Activated T-helper 17 cell treated with anti-CD3 and anti-CD28 coated beads, Interleukin-2, amount 50 U/mL, for 72 hours (primary cell): ENCODE results near the gene PTBP1. TPM values are rescaled to one million over a fixed set of nuclear protein-coding genes. Genes with fewer than 3 reads are reported as not detected.
"Not testable (repeated sequence)": the region's sequence is repeated elsewhere in the genome, so short reads cannot be mapped to it uniquely, and the experiment has no call there.

Experiments used
- ATAC-seq: fragments of 150-1000 bp; cut with Tn5 transposase; replicated peaks from 2 replicates; pipeline ENCODE4 v1.10.0; 2021; ENCODE audit warnings: mild to moderate bottlenecking, moderate library complexity
- H3K27ac Mint-ChIP-seq: one replicate; pipeline ENCODE4 v1.8.0; 2022; ENCODE audit warnings: mixed read lengths
- H3K27me3 Mint-ChIP-seq: one replicate; pipeline ENCODE4 v1.8.0; 2022; ENCODE audit warnings: mixed read lengths
- H3K36me3 Mint-ChIP-seq: one replicate; pipeline ENCODE4 v1.8.0; 2022; ENCODE audit warnings: low read depth, mild to moderate bottlenecking, mixed read lengths
- H3K4me1 Mint-ChIP-seq: one replicate; pipeline ENCODE4 v1.8.0; 2022; ENCODE audit warnings: mixed read lengths
- H3K4me3 Mint-ChIP-seq: one replicate; pipeline ENCODE4 v1.8.0; 2022; ENCODE audit warnings: mild to moderate bottlenecking, mixed read lengths
- H3K9me3 Mint-ChIP-seq: one replicate; pipeline ENCODE4 v1.8.0; 2022; ENCODE audit warnings: mixed read lengths
- total RNA-seq, 2 donors: library from RNA; stranded (reverse); gene quantifications; one replicate each; pipeline ENCODE4 v1.2.3, GENCODE V29; 2022

PTBP1 gene
- total RNA-seq, 2 donors from 2014 or later, result 405 to 726 TPM

- H3K27ac Mint-ChIP-seq, H3K4me3 Mint-ChIP-seq, H3K27me3 Mint-ChIP-seq, H3K4me1 Mint-ChIP-seq, ATAC-seq, H3K9me3 Mint-ChIP-seq, H3K36me3 Mint-ChIP-seq: not testable (repeated sequence)
Measured at GRCh38 chr19:853614-854220, 56.5 kb downstream of the PTBP1 start.

- no peak for ATAC-seq
Measured at GRCh38 chr19:854549-854948, 57.3 kb downstream of the PTBP1 start.

DNA sequence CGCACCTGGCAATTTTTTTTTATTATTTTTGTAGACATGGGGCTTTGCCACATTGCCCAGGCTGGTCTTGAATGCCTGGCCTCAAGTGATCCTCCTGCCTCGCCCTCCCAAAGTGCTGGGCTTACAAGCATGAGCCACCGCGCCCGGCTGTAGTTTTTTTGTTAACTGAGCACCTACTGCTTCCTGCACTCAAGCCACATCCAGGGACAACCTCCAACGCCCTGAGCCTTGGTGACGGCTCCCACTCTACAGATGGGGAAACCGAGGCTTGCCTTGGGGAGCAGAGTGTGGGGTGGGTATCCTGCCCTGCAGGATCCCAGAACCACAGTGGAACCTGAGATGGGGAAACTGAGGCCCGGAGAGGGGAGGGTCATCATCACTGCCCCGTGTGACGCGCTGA lies 57.9 kb downstream of the PTBP1 start:
- ATAC-seq, result no peak
- Mint-ChIP-seq H3K9me3 (no peaks in the 10 kb centered on the region), H3K27ac (no peak overlapping the region), H3K4me3 (no peak overlapping the region), H3K4me1 (no peaks in the 10 kb centered on the region), H3K27me3 (no peaks in the 10 kb centered on the region), H3K36me3 (no peaks in the 10 kb centered on the region)

More at GRCh38 chr19:854549-854948, 57.3 kb downstream of the PTBP1 start:
- no peaks in the 10 kb centered on the region for H3K36me3 Mint-ChIP-seq
- no peak overlapping the region for H3K4me3 Mint-ChIP-seq
- no peak overlapping the region for H3K27ac Mint-ChIP-seq
- H3K27me3 Mint-ChIP-seq, result no peaks in the 10 kb centered on the region
- H3K9me3 Mint-ChIP-seq, result no peaks in the 10 kb centered on the region
- H3K4me1 Mint-ChIP-seq, result no peaks in the 10 kb centered on the region

GRCh38 chr19:855566-856120 lies 58.4 kb downstream of the PTBP1 start:
- no peaks in the 10 kb centered on the region for H3K27me3 Mint-ChIP-seq
- no peak overlapping the region for H3K4me3 Mint-ChIP-seq
- H3K9me3 Mint-ChIP-seq, result no peaks in the 10 kb centered on the region
- H3K27ac Mint-ChIP-seq, result no peak overlapping the region
- no peaks in the 10 kb centered on the region for H3K4me1 Mint-ChIP-seq
- no peaks in the 10 kb centered on the region for H3K36me3 Mint-ChIP-seq
- ATAC-seq, result no peak

- H3K27ac Mint-ChIP-seq, result no peak overlapping the region
- H3K4me1 Mint-ChIP-seq, result no peaks in the 10 kb centered on the region
- H3K4me3 Mint-ChIP-seq, result no peak overlapping the region
- no peaks in the 10 kb centered on the region for H3K27me3 Mint-ChIP-seq
- no peaks in the 10 kb centered on the region for H3K36me3 Mint-ChIP-seq
- H3K9me3 Mint-ChIP-seq, result no peaks in the 10 kb centered on the region
- ATAC-seq, result no peak
Measured at GRCh38 chr19:858284-858683, 61.0 kb downstream of the PTBP1 start.

DNA sequence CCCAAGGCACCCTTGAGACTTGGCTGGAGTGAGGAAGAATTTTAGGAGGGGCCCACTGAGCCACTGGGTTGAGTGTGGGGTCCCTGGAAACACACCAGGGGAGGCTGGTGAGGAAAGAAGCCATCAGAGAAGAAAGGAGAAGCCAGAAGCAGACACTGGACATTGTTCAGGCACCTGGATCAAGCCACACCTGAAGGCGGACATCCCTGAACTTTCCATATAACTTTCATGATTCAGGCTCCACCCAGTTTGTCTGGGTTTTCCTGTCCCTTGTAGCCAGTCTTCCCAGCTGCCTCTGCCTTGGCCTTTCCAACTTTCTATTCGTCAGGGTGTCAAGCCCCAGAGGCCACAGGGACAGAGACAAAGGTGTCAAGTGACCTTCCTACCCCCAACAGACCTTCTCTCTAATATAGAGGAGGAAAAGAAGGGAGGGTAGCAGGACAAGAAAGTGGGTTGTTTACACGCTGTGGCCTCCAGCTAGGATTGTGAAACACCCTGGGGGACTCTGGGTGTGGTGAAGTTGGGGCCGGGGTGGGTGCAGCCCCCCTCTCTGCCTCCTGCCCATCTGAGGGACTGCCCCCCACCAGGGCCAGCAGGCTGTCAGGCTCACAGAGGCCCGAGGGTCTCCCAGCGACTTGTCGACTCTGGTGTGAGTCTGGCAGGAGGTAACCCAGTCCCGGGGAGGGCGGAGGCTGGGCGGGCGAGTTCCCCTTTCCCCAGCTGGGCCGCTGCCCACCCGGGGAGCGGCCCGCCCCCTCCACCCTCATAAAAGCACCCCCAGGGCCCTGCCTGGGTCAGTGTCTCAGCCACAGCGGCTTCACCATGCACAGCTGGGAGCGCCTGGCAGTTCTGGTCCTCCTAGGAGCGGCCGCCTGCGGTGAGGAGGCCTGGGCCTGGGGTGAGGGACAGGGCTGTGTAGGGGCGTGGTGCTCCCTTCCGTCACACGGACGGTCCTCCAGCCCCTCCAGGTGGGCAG lies 61.9 kb downstream of the PTBP1 start, which contains the start of gene CFD:
Gene CFD, plus strand, starts transcription at position 797 of the 976 bp plus-strand sequence. Its CDS starts 26 bp downstream, at position 823.
- ATAC-seq, result no peak
- Mint-ChIP-seq H3K27ac (no peak within 1 kb of the TSS), H3K36me3 (no peaks in the 10 kb centered on the region), H3K4me3 (no peak within 1 kb of the TSS), H3K4me1 (no peaks in the 10 kb centered on the region), H3K27me3 (no peaks in the 10 kb centered on the region), H3K9me3 (no peaks in the 10 kb centered on the region)

GRCh38 chr19:861141-861755 lies 64.0 kb downstream of the PTBP1 start:
- Mint-ChIP-seq H3K9me3 (no peaks in the 10 kb centered on the region), H3K4me1 (no peaks in the 10 kb centered on the region), H3K27me3 (no peaks in the 10 kb centered on the region), H3K27ac (no peak overlapping the region), H3K36me3 (no peaks in the 10 kb centered on the region), H3K4me3 (no peak overlapping the region)
- ATAC-seq, result no peak

Other genes starting within 250 kb of the PTBP1 start
- gene BSG, start 224.9 kb upstream of the PTBP1 start, total RNA-seq, result 100 to 1,000 TPM; 170 to 244 TPM
- under 1 TPM; 0.58 to 0.98 TPM for gene HCN2, start 207.6 kb upstream of the PTBP1 start, total RNA-seq
- gene POLRMT, start 163.9 kb upstream of the PTBP1 start, total RNA-seq, result 10 to 100 TPM; 46.1 to 59.8 TPM
- gene FGF22, start 157.6 kb upstream of the PTBP1 start, total RNA-seq, result 1 to 10 TPM in 1 of 2 donors, not detected in 1; 1.7 TPM
- 100 to 1,000 TPM in 1 of 2 donors, 10 to 100 TPM in 1; 74.0 to 103 TPM for gene RNF126, start 134.2 kb upstream of the PTBP1 start, total RNA-seq
- 1 to 10 TPM; 7.0 to 9.1 TPM for gene FSTL3, start 121.1 kb upstream of the PTBP1 start, total RNA-seq
- not detected for gene PRSS57, start 102.0 kb upstream of the PTBP1 start, total RNA-seq
- under 1 TPM in 1 of 2 donors, not detected in 1; 0.26 TPM for gene PALM, start 88.5 kb upstream of the PTBP1 start, total RNA-seq
- under 1 TPM; 0.45 to 0.50 TPM for gene MISP, start 46.3 kb upstream of the PTBP1 start, total RNA-seq
- gene PLPPR3, start 24.5 kb downstream of the PTBP1 start, total RNA-seq, result not detected
- under 1 TPM in 1 of 2 donors, not detected in 1; 0.19 TPM for gene AZU1, start 30.4 kb downstream of the PTBP1 start, total RNA-seq
- not detected for gene PRTN3, start 43.5 kb downstream of the PTBP1 start, total RNA-seq
- not detected for gene ELANE, start 54.9 kb downstream of the PTBP1 start, total RNA-seq
- under 1 TPM; 0.40 to 0.89 TPM for gene CFD, start 62.2 kb downstream of the PTBP1 start, total RNA-seq
- gene MED16, start 95.7 kb downstream of the PTBP1 start, total RNA-seq, result 10 to 100 TPM; 60.4 to 64.1 TPM
- gene RNU6-9, start 96.0 kb downstream of the PTBP1 start, total RNA-seq, result not detected
- 10 to 100 TPM; 78.5 to 79.3 TPM for gene R3HDM4, start 115.8 kb downstream of the PTBP1 start, total RNA-seq
- gene KISS1R, start 119.9 kb downstream of the PTBP1 start, total RNA-seq, result 10 to 100 TPM; 17.5 to 53.1 TPM
- 10 to 100 TPM; 50.3 to 79.3 TPM for gene ARID3A, start 128.6 kb downstream of the PTBP1 start, total RNA-seq
- 10 to 100 TPM; 43.2 to 94.2 TPM for gene WDR18, start 186.9 kb downstream of the PTBP1 start, total RNA-seq
- gene GRIN3B, start 203.0 kb downstream of the PTBP1 start, total RNA-seq, result under 1 TPM in 1 of 2 donors, not detected in 1; 0.21 TPM
- 100 to 1,000 TPM; 101 to 120 TPM for gene TMEM259, start 223.7 kb downstream of the PTBP1 start, total RNA-seq
- not detected for gene RNU6-2, start 224.1 kb downstream of the PTBP1 start, total RNA-seq
- 100 to 1,000 TPM; 152 to 246 TPM for gene CNN2, start 229.2 kb downstream of the PTBP1 start, total RNA-seq
- 10 to 100 TPM; 21.8 to 31.2 TPM for gene ABCA7, start 242.7 kb downstream of the PTBP1 start, total RNA-seq